Stimulated activated CD4-positive, alpha-beta T cell treated with anti-CD3 and anti-CD28 coated beads, Interleukin-15, amount 100 ng/mL, for 1 hour (primary cell): Measurements from ENCODE around the gene ANKK1.

Experiments used
- DNase-seq, 2 donors: peaks; one replicate each; pipeline ENCODE4 v3.0.0-alpha.2; 2020; ENCODE audit warnings: low read depth in 1 of 2, low spot score in 1 of 2

ANKK1 gene, protein sequence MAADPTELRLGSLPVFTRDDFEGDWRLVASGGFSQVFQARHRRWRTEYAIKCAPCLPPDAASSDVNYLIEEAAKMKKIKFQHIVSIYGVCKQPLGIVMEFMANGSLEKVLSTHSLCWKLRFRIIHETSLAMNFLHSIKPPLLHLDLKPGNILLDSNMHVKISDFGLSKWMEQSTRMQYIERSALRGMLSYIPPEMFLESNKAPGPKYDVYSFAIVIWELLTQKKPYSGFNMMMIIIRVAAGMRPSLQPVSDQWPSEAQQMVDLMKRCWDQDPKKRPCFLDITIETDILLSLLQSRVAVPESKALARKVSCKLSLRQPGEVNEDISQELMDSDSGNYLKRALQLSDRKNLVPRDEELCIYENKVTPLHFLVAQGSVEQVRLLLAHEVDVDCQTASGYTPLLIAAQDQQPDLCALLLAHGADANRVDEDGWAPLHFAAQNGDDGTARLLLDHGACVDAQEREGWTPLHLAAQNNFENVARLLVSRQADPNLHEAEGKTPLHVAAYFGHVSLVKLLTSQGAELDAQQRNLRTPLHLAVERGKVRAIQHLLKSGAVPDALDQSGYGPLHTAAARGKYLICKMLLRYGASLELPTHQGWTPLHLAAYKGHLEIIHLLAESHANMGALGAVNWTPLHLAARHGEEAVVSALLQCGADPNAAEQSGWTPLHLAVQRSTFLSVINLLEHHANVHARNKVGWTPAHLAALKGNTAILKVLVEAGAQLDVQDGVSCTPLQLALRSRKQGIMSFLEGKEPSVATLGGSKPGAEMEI

GRCh38 chr11:113387605-113388211, at the start of gene ANKK1:
TSS of gene ANKK1 (plus strand) at chr11:113387779. CDS start at chr11:113387885, 106 bp downstream.
- no peak for DNase-seq

- DNase-seq = no peak
Observed at GRCh38 chr11:113338730-113339129, 48.8 kb upstream of the ANKK1 start.

DNA sequence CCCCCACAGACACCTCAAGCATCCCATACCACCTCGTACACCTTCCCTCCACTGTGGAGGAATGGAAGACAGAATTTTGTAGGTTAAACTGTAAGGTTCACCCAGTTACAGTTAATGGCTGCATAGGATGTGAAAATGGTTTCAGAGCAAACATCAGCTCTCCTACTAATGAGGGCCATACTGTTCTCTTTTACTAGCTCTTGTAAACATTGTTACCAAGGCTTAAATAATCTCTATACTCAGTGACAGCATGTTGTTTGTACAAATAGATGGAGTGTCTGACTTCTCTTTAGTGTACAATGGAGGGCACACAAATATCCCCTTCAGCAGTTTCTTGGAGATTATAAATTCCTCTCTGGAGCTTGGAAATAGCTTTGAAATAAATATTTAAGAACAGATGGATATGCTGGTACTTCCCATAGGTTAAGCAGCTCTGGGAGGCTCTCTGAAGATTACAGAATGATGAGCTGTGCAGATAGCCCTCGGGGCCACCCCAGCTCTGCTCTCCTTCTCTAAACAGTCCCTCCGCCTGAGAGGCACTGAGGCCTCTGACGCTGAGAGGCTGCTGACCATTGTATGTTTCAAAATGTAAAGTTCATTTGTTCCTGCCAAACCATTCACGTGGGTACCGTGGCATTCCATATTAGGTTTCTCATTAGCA, 47.5 kb upstream of the ANKK1 start:
- no peak for DNase-seq

- DNase-seq = no peak
Observed at GRCh38 chr11:113341388-113342165, 46.0 kb upstream of the ANKK1 start.

GRCh38 chr11:113345978-113346377, 41.6 kb upstream of the ANKK1 start:
- DNase-seq = no peak

DNA sequence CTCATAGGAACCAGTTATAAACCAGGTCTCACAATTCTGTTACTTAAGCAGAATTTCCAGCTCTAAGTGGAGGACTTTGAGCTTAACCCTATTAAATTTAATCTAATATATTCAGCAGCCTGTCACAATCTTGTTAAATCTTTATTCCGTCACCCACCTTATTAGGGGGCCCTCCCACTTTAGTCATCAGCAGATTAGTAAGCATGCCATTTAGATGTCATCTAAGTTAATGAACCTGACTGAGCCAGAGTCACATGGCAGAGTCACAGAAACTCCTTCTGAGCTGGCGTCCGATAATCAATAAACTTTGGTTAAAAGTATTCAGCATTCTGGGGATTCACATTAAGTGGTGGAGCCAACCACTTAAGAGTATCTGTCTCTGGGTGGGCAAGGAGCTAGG, 38.1 kb upstream of the ANKK1 start:
- no peak for DNase-seq

GRCh38 chr11:113350336-113351067, 37.1 kb upstream of the ANKK1 start:
- no peak for DNase-seq

DNA sequence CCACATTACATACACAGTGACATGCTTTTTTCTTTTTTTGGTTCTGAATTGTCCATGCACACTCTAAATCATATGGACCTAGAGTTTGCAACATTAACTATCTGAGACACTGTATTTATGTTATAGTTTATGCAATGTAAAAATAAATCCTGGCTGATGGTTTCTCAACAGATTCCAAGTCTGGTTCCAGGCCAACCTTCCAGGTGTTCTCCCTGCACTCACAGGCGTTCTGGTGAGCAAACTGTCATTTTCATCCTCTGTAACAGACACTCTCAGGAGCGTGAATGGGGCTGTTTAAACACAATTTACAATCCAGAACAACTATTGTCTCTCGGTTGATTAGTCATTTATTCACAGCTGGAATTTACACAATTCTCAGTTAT, 36.5 kb upstream of the ANKK1 start:
- no peak for DNase-seq

DNA sequence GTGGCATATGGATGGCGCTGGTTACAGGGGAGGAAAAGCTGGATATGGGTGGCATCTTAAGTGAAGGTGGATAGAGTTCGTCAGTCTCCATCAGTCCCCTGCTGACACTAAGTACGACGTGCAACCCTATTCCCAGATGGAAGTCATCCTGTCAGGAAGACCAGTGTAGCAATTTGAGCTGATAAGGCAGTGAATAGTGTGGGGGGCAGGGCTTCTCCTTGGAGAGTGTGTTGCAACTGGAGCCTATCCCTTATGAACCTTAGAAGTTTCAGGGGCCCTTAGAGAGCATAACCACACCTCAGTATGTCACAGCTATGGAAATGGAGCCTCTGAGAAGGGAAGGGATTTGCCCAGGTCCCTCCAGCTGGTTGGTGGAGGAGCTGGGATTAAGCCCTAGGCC, 36.1 kb upstream of the ANKK1 start:
- DNase-seq = no peak

GRCh38 chr11:113356203-113356602, 31.4 kb upstream of the ANKK1 start:
- no peak for DNase-seq

DNA sequence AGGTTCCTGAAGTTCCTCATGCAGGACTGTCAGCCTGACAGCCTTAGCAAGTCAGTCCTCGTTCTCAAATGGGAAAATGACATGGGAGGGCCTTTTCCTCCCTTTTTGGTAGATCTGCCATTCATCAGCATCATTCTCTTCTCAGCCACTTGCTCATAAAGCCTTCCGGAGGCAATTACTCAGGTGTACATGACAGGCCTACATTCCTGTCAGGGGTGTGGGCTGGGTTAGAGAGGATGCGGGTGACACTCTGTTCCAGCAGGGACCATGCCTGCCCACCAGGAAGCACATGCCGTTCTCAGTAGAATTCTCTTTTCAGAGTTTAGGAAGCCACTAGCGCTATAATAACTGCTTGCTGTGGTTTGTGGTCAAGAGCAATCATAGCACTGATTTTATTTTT, 24.2 kb upstream of the ANKK1 start:
- DNase-seq = no peak

DNA sequence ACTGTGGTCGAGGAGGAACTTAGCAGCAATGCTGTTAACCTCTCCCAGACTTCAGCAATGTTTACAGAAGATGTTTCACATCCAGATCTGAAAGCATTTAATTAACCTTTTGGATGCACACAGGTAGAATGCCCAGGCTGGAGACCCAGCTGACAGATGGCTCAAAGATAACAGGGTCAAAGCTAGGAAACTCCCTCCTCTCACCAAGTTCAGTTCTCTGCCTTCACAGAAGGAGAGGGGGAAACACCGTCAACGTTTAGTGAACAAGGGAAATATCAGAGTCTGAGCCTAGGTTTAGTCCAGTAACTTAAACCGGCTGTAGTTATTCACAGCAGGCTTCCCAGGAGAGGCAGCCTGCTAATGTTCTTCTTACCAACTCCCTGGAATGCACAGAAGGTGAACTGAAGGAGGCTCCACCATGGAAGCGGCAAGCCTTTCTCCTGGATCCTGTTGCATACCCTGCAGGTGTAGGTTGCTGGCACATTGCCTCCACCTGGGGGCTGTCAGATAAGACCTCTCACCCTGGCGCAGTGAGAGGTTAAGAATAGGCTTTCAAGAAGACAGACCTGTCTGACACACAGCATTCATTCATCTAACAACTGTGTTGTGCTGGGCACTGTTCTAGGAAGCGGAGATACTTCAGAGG, 23.5 kb upstream of the ANKK1 start:
- no peak for DNase-seq

- DNase-seq = no peak
Observed at GRCh38 chr11:113365895-113366294, 21.7 kb upstream of the ANKK1 start.

- no peak for DNase-seq
Observed at GRCh38 chr11:113369411-113369810, 18.2 kb upstream of the ANKK1 start.

- DNase-seq = no peak
Observed at GRCh38 chr11:113370634-113371033, 16.9 kb upstream of the ANKK1 start.

- no peak for DNase-seq
Observed at GRCh38 chr11:113372309-113372708, 15.3 kb upstream of the ANKK1 start.

- DNase-seq = no peak
Observed at GRCh38 chr11:113373306-113373705, 14.3 kb upstream of the ANKK1 start.

DNA sequence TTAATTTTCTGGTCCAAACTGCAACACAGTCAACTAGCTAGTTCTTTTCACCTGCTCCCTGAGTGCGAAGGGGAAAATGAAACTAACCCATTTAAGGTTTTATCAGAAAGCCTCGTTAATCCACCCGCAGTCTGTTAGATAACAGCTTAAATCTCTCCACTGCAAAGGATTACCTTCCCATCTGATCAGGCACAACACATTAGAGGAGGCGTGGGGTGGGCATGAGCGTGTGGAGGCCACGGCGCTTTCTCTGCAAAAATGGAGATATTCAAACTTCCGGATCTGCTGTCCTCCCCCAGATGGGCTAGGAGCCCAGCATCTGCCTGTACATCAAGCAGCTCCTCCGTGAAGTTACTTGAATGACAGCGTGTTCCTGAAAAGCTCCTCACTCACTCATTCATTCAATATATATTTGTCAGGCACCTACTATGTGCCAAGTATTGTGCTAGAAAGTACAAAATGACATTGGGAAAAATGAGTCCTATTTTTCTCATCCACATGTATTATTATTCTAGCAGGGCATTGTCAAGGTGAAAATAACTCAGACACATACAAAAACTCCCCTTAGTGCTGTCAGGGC, 13.5 kb upstream of the ANKK1 start:
- no peak for DNase-seq

DNA sequence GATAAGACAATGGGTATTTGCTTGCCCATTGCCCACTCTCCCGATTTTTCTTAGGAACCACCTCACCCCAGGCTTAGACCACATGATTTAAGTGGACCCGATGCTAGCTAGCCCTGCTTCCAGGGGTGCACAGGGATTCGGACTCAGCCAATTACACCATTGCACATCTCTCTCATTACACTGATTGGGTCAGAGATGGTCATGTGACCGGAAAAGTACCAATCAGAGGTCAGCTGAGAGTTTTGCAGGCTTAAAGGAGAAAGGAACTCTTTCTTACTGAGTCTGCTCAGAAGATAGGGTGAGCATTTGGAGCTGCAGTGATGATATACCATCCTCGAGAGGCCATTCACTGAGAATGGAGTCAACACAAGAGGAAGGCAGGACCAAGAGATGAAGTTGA, 12.2 kb upstream of the ANKK1 start:
- no peak for DNase-seq
